Iris pigment epithelial cell (primary cell): Measurements from ENCODE around the gene NXPH4.
A peak's percentile ranks its signal among the peaks of the same experiment; 100 is the strongest.

Experiments used
- DNase-seq: peaks from one replicate; pipeline ENCODE4 v3.0.0-alpha.2; 2011; ENCODE audit warnings: low read depth

Gene NXPH4

DNA sequence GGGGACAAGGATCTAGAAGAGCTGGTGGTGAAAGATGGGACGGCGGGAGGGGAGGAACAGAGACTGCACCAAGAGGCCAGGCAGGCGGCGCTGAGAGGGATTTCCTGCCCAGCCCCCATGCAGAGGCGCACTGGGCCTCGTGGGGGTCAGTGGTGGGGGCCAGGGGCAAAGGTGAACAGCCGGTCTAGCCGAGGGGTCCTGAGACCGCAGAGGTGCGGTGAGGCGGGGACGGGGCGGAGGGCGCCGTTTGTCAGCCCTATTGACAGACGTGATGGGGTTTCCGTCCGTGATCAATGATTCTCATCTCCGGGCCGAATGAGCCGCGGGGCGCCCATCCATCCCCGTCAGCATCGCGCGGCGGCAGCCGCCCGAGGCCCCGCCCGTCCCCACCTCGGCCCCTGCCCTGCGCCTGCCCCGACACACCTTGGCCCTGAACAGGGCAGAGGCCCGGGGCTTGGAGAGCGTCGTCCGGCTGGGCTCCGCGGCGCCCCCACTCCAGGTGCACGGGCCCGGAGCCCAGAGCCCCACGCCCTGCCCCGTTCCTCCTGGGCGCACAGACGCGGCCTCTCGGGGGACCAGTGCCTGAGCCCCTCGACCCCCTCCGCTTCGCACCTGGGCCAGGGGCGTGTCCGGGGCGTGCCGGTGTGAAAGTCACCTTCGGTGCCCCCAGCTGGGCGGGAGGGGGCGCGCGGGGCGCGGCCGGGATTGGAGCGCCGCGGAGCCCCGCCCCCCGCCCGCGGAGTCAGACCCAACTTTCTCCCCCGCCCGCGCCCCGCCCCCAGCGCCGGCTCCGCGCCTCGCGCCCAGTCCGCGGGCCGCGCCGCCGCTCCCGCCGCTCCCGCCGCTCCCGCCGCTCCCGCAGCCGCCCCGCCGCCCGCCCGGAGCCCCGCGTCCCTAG is at the start of gene NXPH4:
NXPH4 (plus strand) TSS at position 781 of the 898 bp plus-strand sequence. CDS start 176 bp downstream, outside the sequence.
- DNase-seq: no peak

- peak; percentile 87 for DNase-seq
These were observed 49.6 kb upstream of the NXPH4 start for GRCh38 chr12:57166971-57167371.

DNA sequence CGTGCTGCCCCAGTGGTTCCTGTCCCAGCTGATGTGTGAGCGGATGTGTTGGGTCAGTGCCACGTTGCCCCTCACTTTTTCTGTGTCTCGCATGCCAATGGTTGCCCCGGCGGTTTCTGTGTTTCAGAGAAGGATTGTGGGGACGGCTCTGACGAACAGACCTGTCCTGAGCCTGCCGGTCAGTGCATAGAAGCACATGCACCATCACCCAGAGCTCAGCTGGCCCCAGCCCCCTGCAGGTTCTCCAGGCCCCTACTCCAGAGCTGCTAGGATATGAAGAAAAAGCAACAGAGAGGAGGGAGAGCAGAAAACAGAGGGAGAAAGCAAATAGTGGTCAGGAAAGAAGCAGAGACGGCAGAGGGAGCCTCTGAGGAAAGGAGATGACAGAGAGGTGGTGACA is 48.5 kb upstream of the NXPH4 start:
- no peak for DNase-seq

DNA sequence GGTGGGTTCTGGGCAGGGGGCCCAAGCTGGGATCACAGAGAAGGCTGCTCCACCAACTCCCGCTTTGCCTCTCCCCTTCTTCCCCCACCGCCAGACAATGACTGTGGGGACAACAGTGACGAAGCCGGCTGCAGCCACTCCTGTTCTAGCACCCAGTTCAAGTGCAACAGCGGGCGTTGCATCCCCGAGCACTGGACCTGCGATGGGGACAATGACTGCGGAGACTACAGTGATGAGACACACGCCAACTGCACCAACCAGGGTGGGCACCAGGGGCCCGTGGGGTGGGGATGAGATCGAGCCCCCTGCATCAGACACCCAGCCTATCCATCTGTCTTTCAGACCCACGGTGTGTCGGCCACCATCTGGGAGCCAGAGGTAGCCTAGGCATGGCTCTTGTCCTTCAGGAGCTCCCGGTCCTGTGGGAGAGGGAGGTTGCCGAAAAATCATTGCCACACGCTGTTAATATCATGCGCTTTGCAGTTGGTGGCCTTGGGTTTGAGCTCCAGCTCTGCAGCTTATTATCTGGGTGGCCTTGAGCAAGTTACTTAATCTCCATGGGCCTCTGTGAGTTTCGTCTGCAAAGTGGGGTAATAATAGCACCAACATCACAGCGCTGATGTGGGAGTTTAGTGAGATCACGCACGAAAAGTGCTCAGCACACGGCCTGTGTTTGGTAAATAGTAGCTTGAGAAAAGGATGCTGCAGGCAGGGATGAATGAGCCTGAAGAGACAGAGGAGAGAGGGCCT is 47.4 kb upstream of the NXPH4 start:
- DNase-seq: no peak

DNA sequence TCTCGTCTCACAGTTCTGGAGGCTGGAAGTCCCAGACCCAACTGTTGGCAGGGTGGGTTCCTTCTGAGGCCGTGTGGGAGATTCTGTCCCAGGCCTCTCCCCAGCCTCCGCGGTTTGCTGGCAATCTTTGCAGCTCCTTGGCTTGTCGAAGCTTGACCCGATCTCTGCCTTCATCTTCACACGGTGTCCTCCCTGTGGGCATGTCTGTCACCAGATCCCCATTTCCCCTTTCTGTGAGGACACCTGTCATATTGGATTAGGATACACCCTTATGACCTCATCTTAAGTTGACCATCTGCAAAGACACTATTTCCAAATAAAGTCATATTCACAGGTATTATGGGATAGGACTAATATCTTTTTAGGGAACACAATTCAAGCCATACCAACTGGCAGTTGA is 46.6 kb upstream of the NXPH4 start:
- DNase-seq: no peak

- DNase-seq: no peak
These were observed 46.2 kb upstream of the NXPH4 start for GRCh38 chr12:57170408-57170807.

GRCh38 chr12:57170927-57171326 is 45.7 kb upstream of the NXPH4 start:
- no peak for DNase-seq

GRCh38 chr12:57171668-57172067 is 44.9 kb upstream of the NXPH4 start:
- DNase-seq: peak; percentile 74

GRCh38 chr12:57173089-57173488 is 43.5 kb upstream of the NXPH4 start:
- no peak for DNase-seq

- no peak for DNase-seq
These were observed 42.9 kb upstream of the NXPH4 start for GRCh38 chr12:57173683-57174082.

- peak; percentile 65 for DNase-seq
These were observed 41.0 kb upstream of the NXPH4 start for GRCh38 chr12:57175428-57176138.

DNA sequence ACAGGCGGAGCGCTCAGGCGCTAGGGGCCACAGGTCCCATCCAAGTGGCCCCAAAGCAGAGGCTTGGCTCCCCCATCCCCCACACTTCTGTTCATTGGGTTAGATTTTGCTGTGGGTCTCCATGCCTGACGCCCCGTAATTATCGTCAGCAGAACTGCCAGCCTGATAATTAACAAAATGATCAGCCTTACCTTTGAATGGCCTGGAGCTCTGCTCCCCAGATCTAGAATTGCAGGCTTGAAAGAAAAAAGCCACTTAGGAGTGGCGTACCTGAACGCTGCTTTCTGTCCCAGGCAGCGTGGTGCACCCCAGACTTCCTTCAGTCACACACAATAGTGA is 40.5 kb upstream of the NXPH4 start:
- DNase-seq: no peak

DNA sequence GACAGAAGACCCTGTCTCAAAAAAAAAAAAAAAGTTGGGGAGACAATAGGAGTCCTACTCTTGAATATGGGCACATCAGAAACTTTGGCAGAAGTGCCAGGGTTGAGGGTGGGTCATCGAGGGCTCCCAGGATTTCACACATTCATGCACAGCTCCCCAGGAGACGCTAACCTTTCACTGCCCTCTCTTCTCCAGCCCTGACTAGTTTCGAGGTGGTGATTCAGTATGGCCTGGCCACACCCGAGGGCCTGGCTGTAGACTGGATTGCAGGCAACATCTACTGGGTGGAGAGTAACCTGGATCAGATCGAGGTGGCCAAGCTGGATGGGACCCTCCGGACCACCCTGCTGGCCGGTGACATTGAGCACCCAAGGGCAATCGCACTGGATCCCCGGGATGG is 39.7 kb upstream of the NXPH4 start:
- peak; percentile 38 for DNase-seq

DNA sequence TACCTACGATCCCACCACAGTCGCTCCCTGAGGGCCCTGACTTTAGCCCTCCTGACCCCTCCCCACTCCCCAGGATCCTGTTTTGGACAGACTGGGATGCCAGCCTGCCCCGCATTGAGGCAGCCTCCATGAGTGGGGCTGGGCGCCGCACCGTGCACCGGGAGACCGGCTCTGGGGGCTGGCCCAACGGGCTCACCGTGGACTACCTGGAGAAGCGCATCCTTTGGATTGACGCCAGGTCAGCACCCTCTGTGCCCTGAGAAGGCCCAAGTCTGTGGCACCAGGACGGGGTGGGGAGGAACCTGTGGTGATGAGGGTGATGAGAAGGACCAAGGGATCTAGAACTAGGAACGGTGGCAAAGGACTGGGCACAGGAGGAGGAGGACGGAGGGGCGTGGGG is 39.2 kb upstream of the NXPH4 start:
- DNase-seq: no peak

GRCh38 chr12:57178213-57178612 is 38.4 kb upstream of the NXPH4 start:
- DNase-seq: no peak

GRCh38 chr12:57179331-57180086 is 37.1 kb upstream of the NXPH4 start:
- no peak for DNase-seq

GRCh38 chr12:57180321-57180989 is 36.1 kb upstream of the NXPH4 start:
- no peak for DNase-seq

DNA sequence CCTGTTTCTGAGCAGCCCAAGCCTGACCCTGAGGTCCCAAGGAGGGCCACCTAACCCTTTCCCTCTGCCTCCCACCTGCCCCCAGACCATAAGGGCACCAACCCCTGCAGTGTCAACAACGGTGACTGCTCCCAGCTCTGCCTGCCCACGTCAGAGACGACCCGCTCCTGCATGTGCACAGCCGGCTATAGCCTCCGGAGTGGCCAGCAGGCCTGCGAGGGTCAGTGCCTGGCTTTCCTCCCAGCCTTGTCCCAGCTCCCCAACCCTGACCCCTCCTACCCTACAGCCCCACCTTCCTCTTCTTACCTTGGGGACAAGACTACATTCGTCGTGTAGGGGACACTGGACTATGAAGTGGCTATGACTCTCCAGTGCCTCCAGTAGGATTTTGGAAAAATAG is 35.5 kb upstream of the NXPH4 start:
- no peak for DNase-seq

DNA sequence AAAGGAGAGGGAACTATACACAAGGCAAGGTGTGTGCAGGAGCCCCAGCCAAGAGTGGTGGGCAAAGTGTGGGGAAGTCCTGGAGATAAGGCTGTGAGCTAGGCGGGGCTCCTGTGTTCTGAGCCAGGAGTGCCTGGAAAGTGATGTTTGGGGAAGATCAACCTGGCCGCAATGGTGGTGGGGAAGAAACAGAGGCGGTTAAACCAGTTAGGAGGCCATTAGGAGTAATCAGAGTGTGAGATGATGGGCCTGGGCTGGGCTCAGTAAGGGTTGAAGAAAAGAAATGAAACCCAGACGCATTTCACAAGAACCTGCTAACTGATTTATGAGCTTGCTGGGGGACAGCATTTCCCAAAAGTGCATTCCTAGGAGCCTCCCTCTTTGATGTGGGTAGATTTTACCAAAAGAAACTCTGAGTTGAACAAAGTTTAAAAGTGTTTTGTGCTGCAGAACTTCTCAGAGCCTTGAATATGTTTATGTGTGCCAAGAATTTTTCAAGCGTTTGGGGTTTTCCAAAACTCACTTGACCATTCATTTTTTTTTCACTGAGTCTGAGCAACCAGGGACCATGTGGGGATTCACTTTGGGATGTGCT is 34.9 kb upstream of the NXPH4 start:
- no peak for DNase-seq

- peak; percentile 42 for DNase-seq
These were observed 33.5 kb upstream of the NXPH4 start for GRCh38 chr12:57182918-57183575.
